Stimulated activated CD8-positive, alpha-beta memory T cell treated with anti-CD3 and anti-CD28 coated beads, Interleukin-4, amount 100 ng/mL, for 48 hours (primary cell): ENCODE data around the gene MRGPRD.

Source experiments
- DNase-seq: peaks from one replicate; pipeline ENCODE4 v3.0.0-alpha.2; 2020

MRGPRD gene

DNA sequence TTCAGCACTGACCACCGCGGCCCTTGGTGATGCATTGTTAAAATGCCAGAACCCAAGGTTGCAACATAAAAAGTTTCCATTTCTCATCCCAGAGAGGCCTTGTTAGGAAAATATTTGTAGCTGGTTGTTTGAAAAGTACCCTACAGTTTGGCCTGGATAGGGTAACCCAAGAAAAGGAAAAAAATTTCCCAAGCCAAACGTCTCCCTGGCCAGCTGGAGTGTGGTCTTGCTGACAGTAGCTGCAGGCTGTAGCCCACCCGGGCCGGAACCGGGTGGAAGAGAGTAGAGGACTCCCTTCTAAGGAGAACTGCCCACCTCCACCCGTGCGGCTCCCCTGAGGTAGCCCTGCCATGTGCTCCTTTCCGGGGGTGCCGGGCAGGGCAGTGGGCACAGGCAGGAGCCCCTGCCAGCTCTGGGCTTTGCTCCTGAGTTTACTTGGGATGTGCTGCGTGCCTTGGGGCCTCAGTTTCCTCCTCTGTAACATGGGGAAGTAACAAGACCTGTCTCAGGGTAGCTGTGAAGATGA is 38.6 kb downstream of the MRGPRD start:
- DNase-seq, result no peak

DNA sequence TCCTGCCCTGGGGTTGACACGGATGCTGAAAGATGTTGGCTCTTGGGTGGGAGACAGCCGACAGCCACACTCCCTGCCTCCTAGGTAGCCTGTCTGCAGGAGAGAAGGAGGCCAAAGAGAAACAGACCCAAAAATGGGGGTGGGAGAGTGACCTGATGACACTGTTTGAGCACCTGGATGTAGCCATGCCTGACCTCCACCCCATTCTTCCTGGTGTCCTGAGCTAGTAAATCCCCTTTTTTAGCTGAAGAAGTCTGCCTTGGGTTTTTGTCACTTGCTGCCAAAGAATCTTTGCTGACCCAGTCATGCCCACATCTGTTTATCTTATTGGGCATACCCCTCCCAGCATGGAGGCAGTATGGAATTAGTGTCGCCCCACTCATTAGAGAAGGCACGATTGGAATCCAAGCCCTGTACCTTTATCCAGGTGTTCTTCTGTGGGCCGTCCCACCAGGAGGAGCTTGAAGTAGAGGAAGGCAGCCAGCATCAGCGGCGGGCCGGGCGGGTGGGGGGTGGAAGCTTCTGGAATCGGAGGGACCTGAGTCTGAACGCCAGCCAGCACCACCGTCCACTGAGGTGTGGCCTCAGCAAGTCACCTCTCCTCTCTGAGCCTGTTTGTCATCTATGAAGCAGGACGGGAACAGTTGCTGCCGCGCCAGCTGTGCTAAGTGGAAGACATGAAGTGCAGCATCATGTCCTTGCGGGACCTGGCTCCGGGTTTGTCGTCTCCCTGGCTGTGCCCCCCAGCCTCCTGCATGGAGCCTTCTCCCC is 39.3 kb downstream of the MRGPRD start:
- DNase-seq, result no peak

DNA sequence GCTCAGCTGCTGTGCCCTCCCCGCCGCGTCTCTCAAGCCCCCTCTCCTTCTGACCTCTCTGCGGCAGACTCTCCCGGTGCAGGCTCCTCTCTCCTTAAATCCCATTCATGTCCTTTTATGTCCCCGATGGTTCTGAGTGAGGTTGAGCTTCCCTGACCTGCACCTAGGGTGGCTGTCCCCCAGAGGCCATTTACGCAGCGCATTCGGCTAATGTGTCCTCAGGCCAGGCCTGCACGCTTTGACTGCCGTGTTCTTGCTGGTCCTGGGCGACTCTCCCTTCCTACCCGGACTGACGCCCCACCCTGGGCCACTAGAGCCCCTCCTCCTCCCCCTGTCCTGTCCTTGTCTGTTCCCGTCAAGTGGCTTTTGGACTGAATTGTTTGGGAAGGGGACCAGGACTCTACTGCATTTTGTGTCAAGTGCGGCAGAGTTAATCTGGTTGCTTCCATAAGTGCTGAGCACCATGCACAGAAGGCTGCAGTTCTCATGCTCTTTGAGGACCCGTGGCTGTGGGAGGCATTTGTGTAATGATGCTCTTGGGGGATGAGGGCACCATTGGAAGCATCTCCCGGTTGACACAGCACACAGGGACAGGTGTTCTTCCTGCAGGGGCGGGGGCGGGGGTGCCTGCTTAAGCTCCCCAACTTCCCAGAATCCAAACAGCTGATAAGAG is 40.0 kb downstream of the MRGPRD start:
- no peak for DNase-seq

DNA sequence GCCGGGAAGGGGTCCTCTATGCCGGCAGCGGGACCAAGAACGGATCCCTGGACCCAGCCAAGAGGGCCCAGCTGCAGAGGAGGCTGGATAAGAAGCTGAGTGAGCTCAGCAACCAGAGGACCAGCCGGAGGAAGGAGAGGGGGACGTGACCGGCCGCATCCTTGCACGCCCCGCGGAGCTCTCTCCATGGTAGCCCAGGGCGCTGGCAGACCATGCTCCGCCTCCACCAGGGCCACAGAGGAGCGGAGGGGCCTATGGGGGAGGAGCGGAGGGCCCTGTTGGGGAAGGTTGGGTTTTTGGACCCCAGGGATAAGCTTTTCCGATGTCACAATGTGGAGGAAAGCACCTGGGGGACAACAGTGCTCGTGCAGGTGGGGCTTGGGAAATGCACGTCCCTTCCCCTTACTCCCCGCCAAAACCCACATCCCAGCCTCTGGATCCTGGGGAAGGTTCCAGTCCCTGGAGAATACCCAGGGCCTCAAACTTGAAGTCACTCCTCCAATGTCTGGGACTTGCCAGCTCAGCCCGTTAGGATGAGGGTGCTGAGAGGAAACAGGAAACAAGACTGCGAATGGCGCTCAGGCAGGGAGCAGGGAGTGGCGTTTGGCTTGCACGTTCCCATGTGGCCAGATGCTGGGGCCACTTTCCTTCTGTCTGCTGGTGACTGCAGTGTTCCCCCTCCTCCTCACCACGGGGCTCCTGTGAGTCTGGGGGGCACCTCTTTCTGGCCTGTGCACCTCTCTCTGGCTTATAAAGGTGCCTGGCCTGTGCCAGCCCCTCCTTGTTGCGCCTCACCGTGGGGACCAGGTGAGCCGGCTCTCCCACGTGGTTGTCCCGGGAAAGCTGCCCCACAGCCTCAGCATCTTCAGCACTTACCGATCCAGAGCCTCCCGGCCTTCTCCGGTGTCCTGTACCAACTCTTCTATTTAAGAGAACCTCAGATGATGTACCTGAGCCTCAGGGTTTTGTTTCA is 40.9 kb downstream of the MRGPRD start:
- no peak for DNase-seq

DNA sequence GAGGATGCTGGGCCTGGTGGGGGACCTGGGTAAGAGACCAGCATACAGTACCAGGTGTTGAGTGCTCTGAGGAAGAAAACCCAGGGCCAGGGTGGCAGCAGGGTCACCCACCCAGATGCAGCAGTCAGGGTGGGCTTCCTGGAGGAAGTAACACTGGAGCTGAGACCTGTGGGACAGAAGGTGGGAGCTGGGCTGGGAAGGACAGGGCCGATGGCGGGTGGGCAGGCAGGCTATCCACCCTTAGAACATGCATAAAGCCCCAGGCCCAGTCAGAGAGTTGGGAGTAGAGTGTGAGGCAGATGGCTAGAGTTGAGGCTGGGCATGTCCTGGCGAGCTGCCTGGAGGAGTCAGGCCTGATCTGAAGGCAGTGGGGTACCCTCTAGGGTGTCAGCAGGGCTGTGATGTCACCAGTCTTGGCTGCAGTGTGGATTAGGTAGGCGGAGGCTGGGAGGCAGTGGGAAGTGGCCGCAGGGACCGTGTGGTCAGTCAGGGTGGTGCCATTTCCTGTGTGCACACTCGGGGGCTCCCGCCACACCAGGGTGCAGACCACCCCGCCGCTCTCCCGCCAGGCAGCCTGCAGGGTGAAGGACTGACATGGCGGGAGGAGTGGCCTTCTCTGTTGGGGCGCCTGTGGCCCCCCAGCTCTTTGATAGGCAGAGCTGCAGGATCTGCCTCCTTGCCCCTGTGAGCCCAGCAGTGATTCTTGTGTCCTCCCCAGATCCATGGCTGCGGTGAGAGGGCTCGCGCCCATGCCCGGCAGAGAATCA is 41.8 kb downstream of the MRGPRD start:
- no peak for DNase-seq

DNA sequence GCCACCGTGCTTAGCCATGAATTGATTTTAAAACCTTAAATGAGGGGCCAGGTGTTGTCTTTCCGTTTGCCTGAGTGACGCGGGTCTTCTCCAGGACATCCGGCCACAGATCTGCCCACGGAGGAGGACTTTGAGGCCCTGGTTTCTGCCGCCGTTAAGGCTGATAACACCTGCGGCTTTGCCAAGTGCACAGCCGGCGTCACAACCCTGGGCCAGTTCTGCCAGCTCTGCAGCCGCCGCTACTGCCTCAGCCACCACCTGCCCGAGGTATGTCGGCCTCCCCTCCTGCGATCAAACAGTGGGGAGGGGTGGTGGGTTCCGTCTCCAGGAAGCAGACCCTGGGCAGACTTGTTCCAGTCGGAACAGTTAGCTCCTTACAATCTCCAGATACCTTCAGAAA is 42.7 kb downstream of the MRGPRD start:
- no peak for DNase-seq

DNA sequence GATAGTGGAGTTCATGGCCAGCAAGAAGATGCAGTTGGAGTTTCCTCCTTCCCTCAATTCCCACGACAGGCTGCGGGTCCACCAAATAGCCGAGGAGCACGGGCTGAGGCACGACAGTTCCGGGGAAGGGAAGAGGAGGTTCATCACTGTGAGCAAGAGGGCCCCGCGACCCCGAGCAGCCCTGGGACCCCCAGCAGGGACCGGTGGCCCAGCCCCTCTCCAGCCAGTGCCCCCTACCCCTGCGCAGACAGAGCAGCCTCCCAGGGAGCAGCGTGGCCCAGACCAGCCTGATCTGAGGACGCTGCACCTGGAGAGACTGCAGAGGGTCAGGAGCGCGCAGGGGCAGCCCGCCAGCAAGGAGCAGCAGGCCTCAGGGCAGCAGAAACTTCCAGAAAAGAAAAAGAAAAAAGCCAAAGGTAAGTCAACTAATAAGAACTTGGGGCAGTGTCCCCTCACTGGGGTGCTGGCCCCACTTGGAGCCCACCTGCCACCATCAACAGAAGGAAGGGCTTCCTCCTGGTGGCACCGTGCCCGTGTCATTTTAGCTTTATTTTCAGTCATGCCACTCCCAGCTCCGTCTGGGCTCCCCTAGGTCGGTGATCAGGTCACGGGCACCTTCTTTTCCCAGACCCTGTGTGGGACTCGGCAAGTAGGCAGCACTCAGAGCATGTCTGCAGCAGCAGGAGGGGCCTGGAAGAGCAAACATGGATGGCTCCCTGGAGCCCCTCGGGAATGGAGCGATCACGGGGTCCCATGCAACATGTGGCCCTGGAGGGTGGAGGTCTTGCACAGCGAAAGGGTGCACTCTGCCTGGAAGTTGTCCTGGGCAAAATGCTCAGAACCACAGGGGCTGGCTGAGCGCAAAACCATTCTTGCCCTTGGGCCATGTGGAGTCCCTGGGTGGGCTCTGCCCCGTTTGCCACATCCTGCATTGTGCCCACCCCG is 43.8 kb downstream of the MRGPRD start:
- DNase-seq, result no peak

DNA sequence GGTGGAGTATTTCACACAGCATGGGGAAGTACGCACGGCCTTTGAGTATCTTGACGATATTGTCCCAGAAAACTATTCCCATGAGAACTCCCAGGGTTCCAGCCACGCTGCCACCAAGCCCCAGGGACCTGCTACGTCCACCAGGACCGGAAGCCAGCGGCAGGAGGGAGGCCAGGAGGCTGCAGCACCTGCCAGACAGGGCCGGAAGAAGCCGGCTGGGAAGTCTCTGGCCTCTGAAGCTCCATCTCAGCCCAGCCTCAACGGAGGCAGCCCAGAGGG is 44.5 kb downstream of the MRGPRD start:
- no peak for DNase-seq

DNA sequence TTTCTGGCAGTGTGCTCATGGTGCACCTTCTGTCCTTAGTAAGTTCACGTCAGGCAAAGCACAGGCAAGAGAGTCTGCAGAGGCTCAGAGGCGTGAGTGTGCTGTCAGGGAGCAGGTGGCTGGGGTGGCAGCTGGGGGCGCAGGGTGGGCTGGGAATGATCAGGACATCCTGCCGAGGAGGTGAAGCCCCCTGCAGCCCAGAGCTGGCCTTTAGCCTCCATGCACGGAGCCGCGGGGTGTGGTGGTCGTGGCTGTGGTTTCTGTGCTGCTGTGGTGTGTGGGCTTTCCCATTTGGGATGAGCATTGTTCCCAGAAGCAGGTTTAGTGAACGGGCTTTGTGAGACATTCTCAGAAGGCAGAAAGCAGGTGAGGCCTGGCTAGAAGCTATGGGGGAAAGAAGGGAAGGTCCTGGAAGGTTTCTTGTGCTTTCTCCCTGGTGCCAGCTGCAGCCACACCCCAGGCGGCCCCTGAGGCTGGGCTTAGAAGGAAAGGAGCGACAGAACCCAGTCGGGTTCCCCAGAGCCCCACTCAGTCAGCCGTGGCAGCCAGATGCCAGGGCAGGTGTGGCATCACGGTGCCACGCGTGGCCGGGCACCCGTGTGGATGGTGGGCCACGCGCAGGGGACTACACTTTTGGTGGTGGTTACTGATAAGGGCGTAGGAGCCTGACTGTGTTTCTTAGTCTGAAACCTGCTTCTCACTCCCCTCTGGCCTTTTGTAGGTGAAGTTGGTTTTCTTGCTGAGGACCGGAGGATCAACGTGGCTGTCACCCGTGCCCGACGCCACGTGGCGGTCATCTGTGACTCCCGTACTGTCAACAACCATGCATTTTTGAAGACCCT is 45.0 kb downstream of the MRGPRD start:
- DNase-seq, result no peak

DNA sequence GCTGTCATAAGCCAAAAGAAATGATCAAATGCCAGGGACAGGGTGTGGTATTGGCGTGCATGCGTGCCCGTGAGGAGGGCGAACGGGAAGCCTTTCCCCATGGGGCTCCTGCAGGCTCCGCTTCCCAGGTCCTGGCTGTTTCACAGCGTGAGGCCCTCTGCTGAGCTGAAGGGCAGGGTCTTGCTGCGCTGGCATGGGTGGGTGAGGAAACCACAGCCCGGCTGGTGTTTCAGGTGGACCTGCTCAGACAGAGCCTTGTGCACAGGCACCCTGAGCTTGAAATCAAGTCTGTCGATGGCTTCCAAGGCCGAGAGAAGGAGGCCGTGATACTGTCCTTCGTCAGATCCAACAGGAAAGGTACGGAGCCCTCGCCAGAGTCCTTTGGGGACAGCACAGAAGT is 45.7 kb downstream of the MRGPRD start:
- no peak for DNase-seq

DNA sequence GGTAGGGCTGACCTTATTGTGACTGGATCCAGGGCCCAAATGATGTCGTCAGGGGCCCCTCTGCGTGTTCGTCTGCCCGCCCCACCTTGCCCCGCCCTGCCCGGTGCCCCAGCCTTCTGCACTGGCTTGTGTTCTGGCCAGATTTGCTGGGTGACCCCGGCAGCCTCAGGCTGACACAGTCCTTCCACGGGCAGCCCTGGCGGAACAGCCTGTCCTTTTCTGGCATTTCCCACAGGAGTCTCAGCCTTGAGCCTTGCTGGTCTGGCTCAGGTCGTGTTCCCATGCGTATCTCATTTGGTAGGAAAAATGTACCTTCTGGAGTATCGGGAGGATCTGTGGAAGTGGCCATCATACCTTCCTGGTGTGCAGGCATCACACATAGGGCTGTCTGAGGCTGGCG is 46.1 kb downstream of the MRGPRD start:
- DNase-seq, result no peak

DNA sequence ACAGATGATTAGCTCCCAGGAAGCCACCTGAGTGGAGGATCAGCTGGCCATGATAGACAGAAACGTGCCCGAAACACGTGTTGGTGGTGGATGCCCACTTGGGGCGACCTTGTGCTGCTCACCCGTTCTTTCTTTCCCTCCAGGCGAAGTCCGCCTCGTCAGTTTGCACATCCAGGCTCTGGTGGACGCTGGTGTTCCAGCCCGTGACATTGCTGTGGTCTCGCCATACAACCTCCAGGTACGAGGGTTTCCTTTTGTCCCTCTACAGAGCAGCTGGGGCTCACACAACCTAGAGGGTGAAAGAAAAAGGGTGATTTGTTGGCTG is 46.5 kb downstream of the MRGPRD start:
- no peak for DNase-seq

DNA sequence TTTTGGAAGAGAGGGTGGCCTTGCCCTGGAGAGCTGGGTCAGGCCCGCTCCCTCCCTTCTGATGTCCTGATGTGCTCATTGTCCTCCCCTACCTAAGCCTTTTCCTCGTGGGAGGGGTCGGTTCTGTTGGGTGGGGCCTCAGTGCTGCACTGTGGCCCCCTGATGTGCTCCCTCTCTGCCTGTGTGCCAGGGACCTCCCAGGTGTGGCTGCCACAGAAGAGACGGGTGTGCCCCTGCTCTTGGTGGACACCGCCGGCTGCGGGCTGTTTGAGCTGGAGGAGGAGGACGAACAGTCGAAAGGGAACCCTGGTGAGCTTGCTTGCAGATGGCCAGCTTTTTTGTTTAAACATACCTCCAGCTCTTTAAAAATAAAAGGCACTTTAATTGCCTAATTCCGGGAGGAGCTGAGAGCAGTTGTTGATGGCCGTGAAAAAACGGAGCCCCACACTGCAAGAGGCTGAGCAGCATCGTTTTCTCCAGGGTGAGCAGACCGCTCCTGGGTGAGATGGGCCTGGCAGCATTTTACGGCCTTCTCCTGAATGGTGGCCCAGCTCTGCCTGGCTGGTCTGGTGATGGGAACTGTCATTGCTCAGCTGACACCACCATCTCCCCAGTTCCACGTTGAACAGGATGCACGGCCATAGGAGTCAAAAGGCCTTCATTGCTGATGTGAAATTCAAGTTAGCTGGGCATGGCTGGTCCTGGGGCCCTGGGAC is 47.0 kb downstream of the MRGPRD start:
- no peak for DNase-seq

DNA sequence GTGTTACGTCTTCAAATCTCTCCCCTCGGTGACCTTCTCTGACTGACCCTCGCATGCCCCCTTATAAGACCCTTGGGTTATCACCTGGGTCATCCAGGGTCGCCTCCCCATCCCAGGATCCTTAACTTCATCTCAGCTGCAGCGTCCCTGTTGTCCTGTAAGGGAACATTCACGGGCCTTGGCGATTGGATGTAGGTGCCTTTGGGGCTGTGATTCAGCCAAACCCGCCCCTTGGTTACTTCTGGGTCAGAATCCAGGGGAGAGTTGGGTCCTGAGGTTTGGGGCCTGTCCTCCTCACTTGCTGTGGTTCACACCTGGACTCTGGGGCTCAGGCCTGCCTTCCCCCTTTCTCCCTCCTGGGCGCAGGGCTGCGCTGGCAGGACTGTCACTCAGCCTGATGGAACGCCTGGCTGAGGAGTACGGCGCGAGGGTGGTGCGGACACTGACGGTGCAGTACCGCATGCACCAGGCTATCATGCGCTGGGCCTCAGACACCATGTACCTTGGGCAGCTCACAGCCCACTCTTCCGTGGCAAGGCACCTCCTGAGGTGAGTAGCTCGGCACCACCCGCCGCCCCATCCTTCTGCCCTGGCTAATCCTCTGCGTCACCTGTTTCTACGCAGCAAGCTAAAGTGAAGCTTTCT is 47.7 kb downstream of the MRGPRD start:
- DNase-seq, result no peak

DNA sequence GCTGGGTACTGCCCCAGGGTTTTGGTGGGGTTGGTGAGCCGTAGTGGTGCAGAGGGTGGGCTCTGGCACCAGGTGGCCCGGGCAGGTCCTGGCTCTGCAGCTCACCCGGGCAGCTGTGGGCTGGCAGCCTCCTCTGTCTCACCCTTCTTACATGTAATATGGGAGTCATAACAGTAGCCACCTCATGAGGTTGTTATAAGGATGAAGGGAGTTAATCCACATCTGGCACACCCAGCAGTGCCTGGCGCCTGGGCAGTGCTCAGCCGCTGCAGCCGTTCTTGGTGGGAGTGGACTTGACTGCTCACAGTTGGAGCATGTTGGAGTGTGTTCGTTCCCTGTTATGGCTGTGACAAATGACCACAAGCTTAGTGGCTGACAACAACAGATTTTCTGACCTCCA is 48.4 kb downstream of the MRGPRD start:
- no peak for DNase-seq

DNA sequence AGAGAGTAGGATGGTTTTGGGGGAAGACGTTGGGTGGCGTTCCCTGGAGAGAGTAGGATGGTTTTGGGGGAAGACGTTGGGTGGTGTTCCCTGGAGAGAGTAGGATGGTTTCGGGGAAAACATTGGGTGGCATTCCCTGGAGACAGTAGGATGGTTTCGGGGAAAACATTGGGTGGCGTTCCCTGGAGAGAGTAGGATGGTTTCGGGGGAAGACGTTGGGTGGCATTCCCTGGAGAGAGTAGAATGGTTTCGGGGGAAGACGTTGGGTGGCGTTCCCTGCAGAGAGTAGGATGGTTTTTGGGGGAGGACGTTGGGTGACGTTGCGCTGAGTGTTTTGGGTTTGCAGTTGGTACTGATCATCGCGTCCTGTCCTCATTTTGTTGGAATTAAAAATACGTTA is 48.9 kb downstream of the MRGPRD start:
- DNase-seq, result no peak

DNA sequence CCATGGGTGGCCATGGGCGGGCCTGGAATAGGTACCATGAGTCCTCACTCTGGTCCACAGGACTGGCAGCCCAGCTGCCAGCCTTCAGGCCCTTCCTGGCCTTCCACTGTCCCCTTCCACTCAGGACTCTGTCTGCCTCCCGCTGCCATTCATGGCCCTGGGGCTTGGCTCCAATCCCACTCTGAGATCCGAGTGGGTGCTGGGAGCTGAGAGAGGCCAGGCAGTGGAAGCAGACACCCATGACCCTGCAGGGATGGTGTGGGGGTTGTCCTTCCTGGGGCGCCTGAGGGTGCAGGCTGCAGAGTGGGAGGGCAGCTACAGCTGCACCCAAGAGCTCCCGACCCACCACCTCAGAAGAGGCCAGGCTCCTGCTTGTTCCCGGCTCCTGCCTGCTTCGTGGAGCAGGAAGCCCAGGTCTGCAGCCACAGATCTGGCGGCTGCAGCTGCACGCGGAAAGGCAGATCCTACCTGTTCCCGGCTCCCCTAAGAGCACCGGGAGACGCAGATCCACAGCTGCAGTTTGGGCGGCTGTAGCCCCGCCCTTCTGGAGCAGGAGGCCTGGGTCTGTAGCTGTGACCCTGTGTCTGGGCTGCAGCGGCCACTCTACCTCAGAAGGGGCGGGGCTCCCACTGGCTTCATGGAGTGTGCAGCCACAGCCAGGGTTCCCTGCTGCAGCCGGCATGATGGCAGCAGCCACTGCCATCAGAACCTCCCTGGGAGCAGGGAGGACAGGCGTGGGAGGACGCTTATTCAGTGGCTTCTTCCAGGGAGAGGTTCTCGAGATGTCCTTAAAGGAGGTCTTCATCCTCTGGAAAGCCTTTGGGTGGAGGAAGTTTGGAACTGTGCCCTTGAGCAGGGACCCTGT is 49.6 kb downstream of the MRGPRD start:
- no peak for DNase-seq
